Fibroblast of gingiva (primary cell): Measurements from ENCODE around the gene TNFRSF14.

ENCODE experiments used
- DNase-seq: peaks from one replicate; pipeline ENCODE4 v3.0.0-alpha.2; 2011; ENCODE audit warnings: low read depth

TNFRSF14 gene

DNA sequence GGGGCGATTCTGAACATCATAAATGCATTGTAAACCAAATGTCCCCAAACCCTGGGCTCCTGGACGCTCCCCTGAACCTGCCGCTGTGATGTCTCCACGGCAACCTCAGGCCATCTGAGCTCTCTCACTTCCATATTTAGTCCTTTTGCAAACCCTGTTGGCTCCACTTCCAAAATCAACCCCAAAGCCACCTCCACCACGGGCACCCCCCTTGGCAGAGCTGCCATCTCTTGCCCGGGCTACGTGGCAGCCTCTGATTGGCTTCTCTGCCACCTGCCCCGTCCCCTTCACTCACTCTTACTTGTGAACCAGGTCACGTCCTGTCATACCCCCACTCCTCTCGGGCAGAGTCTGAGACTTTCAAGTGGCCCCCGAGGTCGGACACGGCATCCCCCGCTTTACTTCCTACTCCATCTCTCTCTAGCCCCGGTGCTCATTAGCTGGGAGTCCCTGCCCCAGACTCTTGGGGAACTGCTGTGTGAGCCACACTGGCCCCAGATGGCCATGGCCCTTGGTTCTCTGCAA, 46.2 kb downstream of the TNFRSF14 start:
- DNase-seq = no peak

GRCh38 chr1:2602866-2603520, 46.8 kb downstream of the TNFRSF14 start:
- no peak for DNase-seq

DNA sequence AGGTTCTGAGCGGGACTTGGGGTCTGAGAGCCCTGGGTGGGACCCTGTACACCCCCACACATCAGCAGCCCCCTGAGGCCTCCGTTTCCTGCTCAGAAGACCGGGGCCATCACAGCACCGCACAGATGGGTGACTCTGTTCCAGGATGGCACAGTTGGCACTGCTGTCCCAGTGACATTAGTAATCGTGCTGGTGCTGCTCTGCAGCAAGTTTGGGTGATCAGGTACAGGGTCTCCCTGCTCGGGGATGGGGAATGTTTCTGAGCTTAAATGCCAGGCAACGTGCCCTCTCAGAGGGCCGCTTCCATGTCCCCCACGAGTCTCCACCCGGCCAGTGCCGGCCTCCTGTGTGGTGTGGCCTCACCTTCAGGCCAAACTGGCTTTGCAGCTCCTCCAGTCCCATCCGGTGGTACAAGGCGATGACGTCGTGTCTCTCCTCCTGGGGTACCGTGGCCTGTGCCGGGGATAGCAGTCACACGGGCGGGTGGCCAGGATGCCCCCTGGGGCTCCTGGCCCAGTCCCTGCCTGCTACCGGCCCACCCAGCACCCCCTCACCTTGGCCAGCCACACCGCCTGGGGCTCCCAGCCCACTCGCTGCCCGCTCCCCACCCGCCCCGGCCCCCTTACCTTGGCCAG, 47.5 kb downstream of the TNFRSF14 start:
- no peak for DNase-seq

GRCh38 chr1:2604156-2604843, 48.1 kb downstream of the TNFRSF14 start:
- no peak for DNase-seq

- no peak for DNase-seq
Observed at GRCh38 chr1:2604844-2605508, 48.8 kb downstream of the TNFRSF14 start.

DNA sequence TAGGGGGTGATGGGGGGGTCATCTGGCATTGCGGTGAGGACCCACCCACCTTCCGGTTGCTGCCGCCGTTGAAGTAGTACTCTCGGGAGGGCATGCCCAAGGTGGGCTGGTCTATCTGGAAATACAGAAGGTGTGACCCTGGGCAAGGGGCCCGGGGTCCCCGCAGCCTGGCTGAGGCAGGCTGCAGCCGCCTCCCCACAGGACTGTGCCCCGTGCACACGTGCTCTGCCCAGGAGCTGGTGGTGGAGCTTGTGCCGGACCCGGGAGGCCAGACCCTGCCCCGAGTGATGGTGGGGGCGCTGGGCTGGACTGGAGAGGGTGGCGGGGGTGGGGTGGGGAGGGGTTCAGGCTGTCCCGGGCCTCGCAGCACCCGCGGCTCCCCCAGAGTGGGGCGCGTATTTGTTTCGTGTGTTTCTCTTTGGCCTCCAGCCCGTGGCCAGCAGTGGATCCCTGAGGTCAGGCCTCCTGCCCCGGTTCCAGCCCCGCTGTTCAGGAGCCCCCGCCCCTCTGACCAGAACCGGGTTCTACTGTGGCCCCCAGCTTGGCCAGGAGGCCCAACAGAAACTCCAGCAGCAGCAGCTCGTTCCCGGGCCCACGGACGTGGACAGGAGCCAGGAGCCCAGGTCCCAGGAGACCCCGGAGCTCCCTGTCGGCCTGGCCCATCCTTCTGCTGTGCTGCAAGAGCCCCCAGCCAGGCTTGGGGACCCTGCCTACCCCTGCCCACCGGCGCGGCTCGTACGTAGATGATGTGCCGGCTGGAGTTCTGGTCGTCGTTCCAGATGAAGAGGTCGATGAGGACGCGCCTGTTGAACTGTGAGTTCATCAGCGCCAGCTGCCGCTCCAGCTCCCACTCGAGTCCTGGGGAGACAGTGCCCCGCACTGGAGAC, 49.6 kb downstream of the TNFRSF14 start:
- no peak for DNase-seq

GRCh38 chr1:2606396-2606880, 50.3 kb downstream of the TNFRSF14 start:
- no peak for DNase-seq

DNA sequence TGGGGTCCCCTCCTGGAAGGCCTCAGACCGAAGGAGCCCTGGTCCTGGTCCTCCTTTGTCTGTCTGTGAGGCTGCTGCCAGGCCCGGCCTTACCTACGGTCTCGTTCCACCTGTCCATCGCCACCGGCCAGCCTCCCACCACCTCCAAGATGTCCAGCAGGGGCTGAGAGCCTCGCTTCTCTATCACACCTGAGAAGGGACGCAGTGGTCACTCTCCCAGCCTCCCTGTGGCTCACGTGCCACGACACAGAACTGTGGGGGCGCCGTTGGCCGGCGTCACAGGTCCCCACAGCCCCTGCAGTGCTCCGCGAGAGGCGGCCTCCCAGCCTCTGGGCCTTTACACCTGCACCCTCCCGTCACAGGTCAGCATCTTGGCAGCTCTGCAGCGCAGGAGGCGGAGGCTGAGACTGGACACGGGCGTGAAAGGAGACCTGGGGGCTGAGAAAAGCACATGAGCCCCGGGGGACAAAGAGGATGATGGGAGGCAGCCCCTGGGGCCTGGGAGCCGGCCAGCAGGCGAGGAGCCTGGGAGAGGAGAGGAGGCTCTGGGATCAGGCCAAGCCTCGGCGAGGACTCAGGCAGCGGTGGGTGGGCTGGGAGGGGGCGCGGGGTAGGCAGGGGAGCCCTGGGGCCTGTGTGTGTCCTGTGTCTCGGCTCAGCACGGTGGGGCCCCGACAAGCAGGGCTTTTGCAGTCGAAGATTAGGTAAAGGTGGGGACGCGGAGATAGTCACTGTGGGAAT, 50.9 kb downstream of the TNFRSF14 start:
- DNase-seq = no peak

GRCh38 chr1:2607641-2608091, 51.5 kb downstream of the TNFRSF14 start:
- no peak for DNase-seq

GRCh38 chr1:2609319-2610035, 53.3 kb downstream of the TNFRSF14 start:
- no peak for DNase-seq

DNA sequence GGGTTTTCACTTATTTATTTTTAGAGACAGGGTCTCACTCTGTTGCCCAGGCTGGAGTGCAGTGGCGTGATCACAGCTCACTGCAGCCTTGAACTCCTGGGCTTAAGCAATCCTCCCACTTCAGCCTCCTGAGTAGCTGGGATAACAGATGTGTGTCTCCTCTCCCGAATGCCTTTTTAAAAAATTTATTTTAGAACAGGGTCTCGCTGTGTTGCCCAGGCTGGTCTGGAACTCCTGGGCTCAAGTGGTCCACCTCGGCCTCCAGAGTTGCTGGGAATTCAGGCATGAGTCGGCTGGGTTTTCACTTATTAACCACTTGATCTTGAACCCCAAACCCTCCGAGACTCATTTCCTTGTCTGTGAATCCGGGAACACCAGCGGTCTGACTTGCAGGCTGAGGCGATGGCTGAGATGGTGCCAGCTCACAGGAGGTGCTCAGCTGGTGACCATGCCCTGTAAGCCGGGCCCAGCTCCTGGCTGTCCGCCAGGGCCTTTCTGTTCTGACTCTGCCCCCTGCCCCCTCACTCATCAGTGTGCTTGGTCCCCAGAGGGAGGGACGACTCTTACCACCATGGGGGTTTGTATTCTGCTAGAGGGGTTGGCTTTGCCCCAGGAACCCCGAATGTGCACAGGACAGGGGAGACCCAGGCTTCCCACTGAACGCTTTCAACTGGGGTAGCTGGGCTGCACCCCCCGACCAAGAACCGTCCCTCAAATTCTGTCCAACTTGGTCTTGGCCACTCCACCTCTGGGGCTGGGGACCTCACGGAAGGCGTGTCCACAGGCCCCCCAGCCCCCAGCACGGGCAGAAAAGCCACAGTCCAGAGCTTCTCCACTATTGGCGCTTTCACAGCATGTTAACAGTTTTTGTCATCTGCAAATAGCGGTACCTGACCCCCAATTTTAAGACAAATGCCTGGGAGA, 54.1 kb downstream of the TNFRSF14 start:
- no peak for DNase-seq

DNA sequence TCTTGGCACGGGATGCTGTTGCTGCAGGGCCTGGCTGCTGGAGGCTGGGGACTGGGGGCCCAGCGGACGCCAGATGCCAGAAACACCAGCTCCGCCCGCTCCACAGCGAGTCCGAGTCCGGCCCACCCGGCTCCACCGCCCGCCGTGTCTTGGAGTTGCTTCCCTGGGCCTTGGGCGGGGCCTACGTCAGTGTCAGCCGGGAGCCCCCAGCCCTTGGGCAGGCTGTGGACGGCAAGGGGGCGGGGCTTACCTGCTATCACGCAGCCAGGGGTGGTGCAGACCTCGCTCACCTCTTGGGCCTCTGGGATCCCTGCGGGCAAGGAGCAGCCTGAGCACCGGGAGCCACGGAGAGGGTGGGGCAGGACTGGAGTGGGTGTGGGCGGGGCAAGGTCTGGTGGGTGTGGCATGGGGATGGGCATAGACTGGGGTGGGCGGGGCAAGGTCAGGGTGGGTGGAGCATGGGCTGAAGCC, 54.9 kb downstream of the TNFRSF14 start:
- no peak for DNase-seq

DNA sequence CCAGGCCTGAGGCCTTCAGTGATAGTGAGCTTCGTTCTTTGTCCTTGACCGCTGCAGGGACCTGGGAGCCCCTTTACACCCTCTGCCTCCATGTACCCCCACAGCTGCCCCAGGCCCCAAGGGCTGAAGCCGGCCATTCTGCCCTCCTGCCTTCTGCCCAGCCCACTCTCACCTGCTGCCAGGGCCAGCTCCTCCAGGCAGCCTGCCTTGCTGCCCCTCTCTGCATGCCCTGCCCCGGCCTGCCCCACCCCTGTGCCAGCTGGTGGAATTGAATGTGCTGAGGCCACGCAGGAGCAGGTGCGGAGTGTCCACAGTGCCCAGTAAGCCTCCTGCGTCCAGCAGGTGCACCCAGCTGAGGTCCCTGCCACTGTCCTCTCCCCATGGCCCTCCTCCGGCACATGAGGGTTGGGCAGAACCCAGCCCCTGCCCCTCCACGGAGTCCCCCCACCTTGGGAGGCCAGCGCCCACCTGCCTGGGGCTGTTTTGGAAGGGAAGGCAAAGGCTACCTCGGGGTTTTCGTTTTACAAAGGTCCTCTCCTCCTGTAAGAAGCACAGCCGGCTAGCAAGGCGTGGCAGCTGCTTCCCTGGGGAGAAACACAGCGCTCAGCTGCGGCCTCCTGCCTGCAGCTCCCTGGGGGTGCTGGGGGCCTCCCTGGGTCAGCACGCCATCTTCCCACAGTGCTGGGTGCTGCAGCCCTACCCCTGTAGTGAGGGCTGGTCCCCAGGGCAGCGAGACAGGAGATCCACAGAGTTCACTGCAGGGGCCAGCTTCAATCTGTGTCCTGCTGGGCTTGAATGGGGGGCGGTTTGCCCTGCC, 55.7 kb downstream of the TNFRSF14 start:
- DNase-seq = no peak

- no peak for DNase-seq
Observed at GRCh38 chr1:2612591-2613365, 56.6 kb downstream of the TNFRSF14 start.
